Aorta (tissue), 5 donors: ENCODE results near the gene URI1. TPM values are rescaled to one million over a fixed set of nuclear protein-coding genes. Genes with fewer than 3 reads are reported as not detected.

Experiments used
- ATAC-seq: fragments of 200-7000 bp; cut with Tn5 transposase; one replicate; pipeline ENCODE4 v1.9.1; 2022; ENCODE audit warnings: moderate library complexity; ENCODE audit not compliant: low FRiP score
- DNase-seq, 2 donors: peaks; one replicate each; pipeline ENCODE4 v3.0.0-alpha.2; 2020
- H3K27ac ChIP-seq, 2 donors: one replicate each; pipeline ENCODE4 v1.5.1; 2013; ENCODE audit warnings: low read length in 2 of 2, mild to moderate bottlenecking in 2 of 2, moderate library complexity in 2 of 2, control low read depth in 1 of 2, inconsistent platforms in 1 of 2, low read depth in 1 of 2
- H3K27me3 ChIP-seq, 2 donors: one replicate each; pipeline ENCODE4 v1.6.1; 2013; ENCODE audit warnings: control low read depth in 1 of 2, low read length in 1 of 2, mild to moderate bottlenecking in 1 of 2, moderate library complexity in 1 of 2; ENCODE audit not compliant: insufficient read depth in 2 of 2, control insufficient read depth in 1 of 2
- H3K36me3 ChIP-seq, 2 donors: one replicate each; pipeline ENCODE4 v1.6.1; 2013; ENCODE audit warnings: control low read depth in 1 of 2, low read length in 1 of 2, mild to moderate bottlenecking in 1 of 2; ENCODE audit not compliant: insufficient read depth in 2 of 2, control insufficient read depth in 1 of 2
- H3K4me1 ChIP-seq, 2 donors: one replicate each; pipeline ENCODE4 v1.6.1; 2013; ENCODE audit warnings: low read length in 2 of 2, control low read depth in 1 of 2, mild to moderate bottlenecking in 1 of 2, moderate library complexity in 1 of 2; ENCODE audit not compliant: insufficient read depth in 2 of 2, control insufficient read depth in 1 of 2
- H3K4me3 ChIP-seq, 2 donors: one replicate each; pipeline ENCODE4 v1.5.1; 2013; ENCODE audit warnings: low read length in 2 of 2, control low read depth in 1 of 2, mild to moderate bottlenecking in 1 of 2
- H3K9me3 ChIP-seq: one replicate; pipeline ENCODE4 v1.6.1; 2013; ENCODE audit warnings: mild to moderate bottlenecking, low read length; ENCODE audit not compliant: control insufficient read depth
- WGBS, 2 donors: extraction: QIAGEN DNeasy Blood & Tissue Kit; methylation state at CpG; one replicate each; pipeline ENCODE4 v1.1.7; 2013; 5-methylcytosine and 5-hydroxymethylcytosine counted together
- intact Hi-C, 2 donors: fragments of 100-400 bp; cut with DNase I; formaldehyde crosslinking; loops; one replicate each; pipeline versions ENCODE4 v1.14.2 to v1.15.0; 2022
- long read RNA-seq, 2 donors: library from polyadenylated mRNA; unstranded; transcript quantifications; one replicate each; pipeline ENCODE4 v2.0.0, GENCODE V29; 2020 to 2021
- polyA plus RNA-seq, 2 donors: library from polyadenylated mRNA; stranded (reverse); fragments of 200-250 nt; gene quantifications; one replicate each; pipeline ENCODE4 v1.2.3, GENCODE V29; 2013
- total RNA-seq, 2 donors: library from RNA; stranded (reverse); fragmentation: NEBNext Ultra II Directional; extraction: Animal tissue kit (Norgen Biotek cat#: 25700); gene quantifications; one replicate each; pipeline ENCODE4 v1.2.1, GENCODE V29; 2021
- donor health status: healthy with polysubstance abuse.
- donor health status: Bipolar disorder and iron deficiency.
- donor health status: DM: no; HTN: no; CAD: no.
- donor health status: DM: no; HTN: no; CAD: no.
- donor health status: DM: yes; HTN: yes; CAD: no.

Gene URI1, protein sequence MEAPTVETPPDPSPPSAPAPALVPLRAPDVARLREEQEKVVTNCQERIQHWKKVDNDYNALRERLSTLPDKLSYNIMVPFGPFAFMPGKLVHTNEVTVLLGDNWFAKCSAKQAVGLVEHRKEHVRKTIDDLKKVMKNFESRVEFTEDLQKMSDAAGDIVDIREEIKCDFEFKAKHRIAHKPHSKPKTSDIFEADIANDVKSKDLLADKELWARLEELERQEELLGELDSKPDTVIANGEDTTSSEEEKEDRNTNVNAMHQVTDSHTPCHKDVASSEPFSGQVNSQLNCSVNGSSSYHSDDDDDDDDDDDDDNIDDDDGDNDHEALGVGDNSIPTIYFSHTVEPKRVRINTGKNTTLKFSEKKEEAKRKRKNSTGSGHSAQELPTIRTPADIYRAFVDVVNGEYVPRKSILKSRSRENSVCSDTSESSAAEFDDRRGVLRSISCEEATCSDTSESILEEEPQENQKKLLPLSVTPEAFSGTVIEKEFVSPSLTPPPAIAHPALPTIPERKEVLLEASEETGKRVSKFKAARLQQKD
- total RNA-seq (10 to 100 TPM; 51.4 to 55.9 TPM), polyA plus RNA-seq (10 to 100 TPM; 29.0 to 36.7 TPM)
- long read RNA-seq, donor 1, partial matches to known transcripts, result 2 of 5 reads
- long read RNA-seq, donor 1, other reads (novel, unspliced or antisense), result 1 of 5 reads
- long read RNA-seq, donor 2, transcript URI1-202 (11 exons, 3,444 nt), result major isoform, 7 of 20 reads
- long read RNA-seq, donor 2, partial matches to known transcripts, result 4 of 20 reads
- long read RNA-seq, donor 2, other reads (novel, unspliced or antisense), result 7 of 20 reads

DNA sequence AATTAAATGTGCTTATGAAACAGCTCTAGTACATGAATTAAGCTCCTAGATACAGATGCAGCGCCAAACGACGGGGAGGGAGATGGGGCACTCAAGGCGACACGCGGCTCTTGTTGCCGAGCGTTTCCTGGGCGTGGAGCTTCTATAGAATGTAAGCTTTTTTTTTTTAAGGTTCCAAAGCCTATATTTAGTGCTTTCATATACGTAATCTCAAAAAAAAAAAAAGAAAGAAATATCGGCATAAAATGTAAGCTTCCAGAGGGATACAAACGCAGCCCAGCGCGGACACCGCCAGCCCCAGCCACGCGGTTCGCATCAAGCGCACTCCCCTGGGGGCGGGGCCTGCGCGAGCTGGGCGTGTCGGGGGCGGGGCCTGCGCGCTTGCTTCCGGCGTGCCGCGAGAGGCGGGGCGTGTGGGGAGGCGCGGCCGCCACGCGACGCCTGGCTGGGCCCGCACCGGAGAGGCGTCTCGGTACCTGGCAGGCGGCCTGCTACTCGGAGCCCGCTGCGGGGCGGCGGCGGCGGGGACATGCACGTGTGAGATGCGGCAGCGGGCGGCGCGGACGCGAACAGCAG is at the start of gene URI1:
Gene URI1, plus strand, starts transcription at position 412 of the 576 bp plus-strand sequence. CDS start 309 bp downstream, outside the sequence.
- Histone ChIP-seq H3K36me3 (no peaks in the 10 kb centered on the region), H3K9me3 (peaks cover 1% of the 10 kb centered on the region), H3K27me3 (peaks cover 0 to 3% of the 10 kb centered on the region in 2 donors), H3K27ac (peak within 1 kb of the TSS in 1 of 2 donors; percentile 65), H3K4me3 (peak within 1 kb of the TSS; percentile 98), H3K4me1 (peaks cover 0 to 4% of the 10 kb centered on the region in 2 donors)
- intact Hi-C loops, result loop anchor here in 1 of 2 donors (5.0 kb wide), 1 partner anchor 130 kb away; the partner anchor contains the start of gene CCNE1
- ATAC-seq (peak; percentile 97), DNase-seq (peak; percentile 93 to 98)
- WGBS, 2 donors, result 0 to 1% methylated on average over 42 to 59 of the region's 59 CpGs

DNA sequence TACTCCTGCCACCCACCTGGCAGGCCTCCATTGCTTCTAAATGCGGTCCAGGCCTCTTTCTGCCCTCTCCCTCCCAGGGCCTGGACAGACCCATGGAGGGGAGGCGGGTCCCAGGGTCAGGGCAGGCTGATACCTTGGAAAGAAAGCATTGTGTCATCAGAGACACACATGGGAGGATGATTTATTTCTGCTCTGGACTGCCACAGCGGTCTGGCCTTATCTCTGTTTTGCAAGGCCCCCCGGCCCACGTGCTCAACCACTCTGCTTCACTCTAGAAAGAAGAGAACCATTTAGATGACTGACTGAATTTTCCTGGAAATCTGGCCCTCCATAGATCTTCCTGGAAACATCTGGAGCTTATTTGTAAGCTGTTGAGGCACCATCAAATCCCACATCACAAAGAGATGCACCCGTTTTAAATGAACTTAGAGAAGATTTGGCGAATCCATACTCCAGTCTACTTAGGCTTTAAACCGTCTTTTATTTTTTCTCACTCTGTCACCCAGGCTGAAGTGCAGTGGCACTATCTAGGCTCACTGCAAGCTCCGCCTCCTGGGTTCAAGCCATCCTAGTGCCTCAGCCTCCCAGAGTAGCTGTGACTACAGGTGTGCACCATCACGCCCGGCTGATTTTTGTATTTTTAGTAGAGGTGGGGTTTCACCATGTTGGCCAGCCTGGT is 48.3 kb upstream of the URI1 start:
- WGBS, 2 donors, result 54 to 60% methylated on average over 11 of the region's 11 CpGs
- peak in 1 of 2 donors; percentile 25 for DNase-seq

DNA sequence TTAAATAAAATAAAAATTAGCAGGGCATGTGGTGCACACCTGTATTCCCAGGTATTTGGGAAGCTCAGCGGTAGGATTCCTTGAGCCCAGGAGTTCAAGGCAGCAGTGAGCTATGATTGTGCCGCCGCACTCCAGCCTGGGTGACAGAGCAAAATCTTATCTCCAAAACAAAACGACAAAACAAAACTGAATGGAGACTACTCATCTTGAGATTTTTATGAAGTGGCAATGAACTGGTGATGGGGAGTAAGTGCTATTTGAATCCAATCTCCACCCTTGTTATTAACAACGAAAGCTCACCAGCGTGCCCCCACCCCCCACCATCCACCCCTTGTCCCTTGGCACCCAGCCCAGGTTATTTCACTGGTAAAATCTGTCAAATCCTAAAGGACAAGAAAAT is 45.2 kb upstream of the URI1 start:
- H3K27ac ChIP-seq, result no peak overlapping the region
- H3K4me1 ChIP-seq, result no peaks in the 10 kb centered on the region
- no peaks in the 10 kb centered on the region for H3K9me3 ChIP-seq
- H3K4me3 ChIP-seq, result no peak overlapping the region
- H3K36me3 ChIP-seq, result no peaks in the 10 kb centered on the region
- 58 to 59% methylated on average over 6 of the region's 6 CpGs for WGBS, 2 donors
- intact Hi-C loops, result no loop called here
- no peak for ATAC-seq
- DNase-seq, result no peak
- no peaks in the 10 kb centered on the region for H3K27me3 ChIP-seq

More for the DNA sequence above, 48.3 kb upstream of the URI1 start:
- H3K27ac ChIP-seq, result no peak overlapping the region
- no peaks in the 10 kb centered on the region for H3K9me3 ChIP-seq
- intact Hi-C loops, result no loop called here
- H3K36me3 ChIP-seq, result no peaks in the 10 kb centered on the region
- no peaks in the 10 kb centered on the region for H3K4me1 ChIP-seq
- no peaks in the 10 kb centered on the region for H3K27me3 ChIP-seq
- no peak overlapping the region for H3K4me3 ChIP-seq
- no peak for ATAC-seq

DNA sequence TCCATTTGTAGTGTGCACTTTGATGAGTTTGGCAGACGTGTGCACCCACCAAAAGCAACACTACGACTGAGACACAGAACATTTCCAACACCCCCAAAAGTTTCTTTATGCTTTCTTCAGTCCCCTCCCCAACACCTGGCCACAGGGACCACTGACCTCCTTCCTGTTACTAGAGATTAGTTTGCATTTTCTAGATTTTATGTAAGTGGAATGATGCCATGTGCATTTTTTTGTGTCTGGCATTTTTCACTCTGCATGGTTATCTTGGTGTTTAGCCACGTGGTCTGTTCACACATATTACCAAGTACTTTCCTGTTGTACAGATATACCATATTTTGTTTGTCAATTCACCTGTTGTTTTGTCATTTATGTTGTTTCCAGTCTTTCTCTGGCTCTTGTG is 44.6 kb upstream of the URI1 start:
- intact Hi-C loops, result no loop called here
- no peak for DNase-seq
- H3K27me3 ChIP-seq, result no peaks in the 10 kb centered on the region
- H3K4me3 ChIP-seq, result no peak overlapping the region
- H3K27ac ChIP-seq, result no peak overlapping the region
- whole genome bisulfite sequencing, 2 donors, result 38 to 39% methylated on average over 3 of the region's 3 CpGs
- no peak for ATAC-seq
- H3K36me3 ChIP-seq, result no peaks in the 10 kb centered on the region
- no peaks in the 10 kb centered on the region for H3K9me3 ChIP-seq
- no peaks in the 10 kb centered on the region for H3K4me1 ChIP-seq

DNA sequence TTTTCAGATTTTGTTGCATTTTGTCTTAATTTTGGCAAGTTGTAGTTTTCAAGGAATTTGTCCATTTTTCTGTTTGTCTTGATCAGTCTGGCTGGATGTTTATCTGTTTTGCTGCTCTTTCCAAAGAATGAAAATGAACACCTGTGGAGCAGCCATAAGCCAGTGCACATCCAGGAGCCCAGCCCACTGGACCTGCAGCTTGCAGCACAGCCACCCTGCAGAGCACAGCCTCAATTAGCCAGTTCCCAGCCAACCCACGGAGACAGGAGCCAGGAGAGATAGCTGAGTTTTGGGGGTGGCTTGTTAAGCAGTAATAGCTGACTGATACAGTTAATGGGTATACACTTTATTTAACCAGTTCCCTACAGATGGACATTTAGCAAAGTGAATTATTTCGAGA is 38.0 kb upstream of the URI1 start:
- Histone ChIP-seq H3K4me1 (no peaks in the 10 kb centered on the region), H3K9me3 (peaks cover 2% of the 10 kb centered on the region), H3K27me3 (no peaks in the 10 kb centered on the region), H3K36me3 (no peaks in the 10 kb centered on the region), H3K4me3 (no peak overlapping the region), H3K27ac (no peak overlapping the region)
- 60 to 71% methylated on average over 2 of the region's 2 CpGs for whole genome bisulfite sequencing, 2 donors
- ATAC-seq (no peak), DNase-seq (no peak)
- intact Hi-C loops, result no loop called here

DNA sequence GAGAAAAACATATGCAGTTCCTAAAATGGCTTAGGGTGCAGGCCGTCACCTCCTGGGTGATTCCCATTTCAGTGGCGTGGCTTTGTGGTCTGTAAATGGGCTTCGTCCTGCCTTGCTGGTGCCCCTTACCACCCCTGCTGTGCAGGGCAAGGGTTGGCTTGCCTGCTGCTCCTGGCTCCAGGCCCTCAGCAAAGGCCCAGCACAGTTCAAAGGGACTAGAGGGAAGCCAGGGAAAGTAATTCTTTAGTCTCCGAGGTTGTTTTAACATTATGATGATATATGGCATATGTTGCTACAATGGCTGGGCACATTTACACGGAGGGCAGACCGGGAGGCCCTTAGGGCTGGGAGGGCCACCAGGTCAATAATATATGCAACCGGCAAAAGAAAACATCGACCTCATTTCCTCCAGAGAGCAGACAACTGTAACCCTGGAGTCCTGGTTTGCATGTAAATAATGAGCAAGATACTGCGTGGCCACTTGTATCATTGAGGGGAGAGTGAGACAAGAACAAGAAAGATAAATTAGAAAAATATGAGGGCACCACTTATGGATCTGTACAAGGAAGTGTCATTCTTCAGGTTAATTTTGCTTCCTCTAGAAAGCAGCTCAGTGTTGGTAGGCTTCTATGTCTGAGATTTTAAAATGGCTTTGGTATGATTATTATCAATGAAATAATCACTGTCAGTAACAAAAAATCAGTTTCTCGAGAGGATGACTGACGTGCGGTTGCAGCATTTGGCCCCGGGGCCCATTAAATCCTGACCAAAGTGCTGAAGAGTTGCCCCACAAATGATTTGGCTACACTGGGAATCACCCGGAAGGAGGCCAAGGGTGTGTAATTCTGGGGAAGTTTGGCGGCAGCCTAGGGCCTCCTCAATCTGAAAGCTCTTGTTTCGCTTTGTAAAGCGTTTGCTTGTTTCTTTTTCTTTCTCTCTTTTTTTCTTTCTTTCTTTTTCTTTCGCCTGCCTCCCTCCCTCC is 32.8 kb upstream of the URI1 start:
- Histone ChIP-seq H3K4me1 (no peaks in the 10 kb centered on the region), H3K27me3 (no peaks in the 10 kb centered on the region), H3K9me3 (peaks cover 1% of the 10 kb centered on the region), H3K4me3 (no peak overlapping the region), H3K27ac (no peak overlapping the region), H3K36me3 (no peaks in the 10 kb centered on the region)
- ATAC-seq (no peak), DNase-seq (no peak)
- intact Hi-C loops, result no loop called here
- 48 to 53% methylated on average over 18 of the region's 18 CpGs for WGBS, 2 donors

DNA sequence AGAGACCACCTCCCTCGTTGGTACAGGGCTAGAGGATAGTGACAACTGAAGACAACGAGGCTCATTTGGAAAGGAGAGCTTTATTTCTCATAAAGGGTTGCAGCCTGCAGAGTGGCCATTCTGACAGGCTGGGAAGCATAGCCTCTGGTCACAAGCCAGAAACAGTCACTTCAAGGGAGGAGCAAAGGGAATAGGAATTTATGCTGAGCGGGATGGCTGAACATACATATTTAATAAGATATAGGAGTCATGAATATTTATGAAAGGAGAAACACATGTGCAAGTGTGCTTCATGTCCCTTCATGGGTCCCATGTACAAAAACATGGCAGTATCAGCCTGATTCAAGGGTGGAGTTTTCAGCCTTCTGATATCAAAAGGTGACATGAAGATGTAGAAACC is 27.1 kb upstream of the URI1 start:
- DNase-seq, result no peak
- no peak for ATAC-seq
- Histone ChIP-seq H3K4me3 (no peak overlapping the region), H3K36me3 (no peaks in the 10 kb centered on the region), H3K4me1 (no peaks in the 10 kb centered on the region), H3K27ac (no peak overlapping the region), H3K27me3 (no peaks in the 10 kb centered on the region), H3K9me3 (peaks cover 1% of the 10 kb centered on the region)
- intact Hi-C loops, result no loop called here
- WGBS, 2 donors, result 40 to 43% methylated on average over 3 of the region's 3 CpGs
